ENCODE data around the gene PRLR. TPM values are rescaled to one million over a fixed set of nuclear protein-coding genes. Genes with fewer than 3 reads are reported as not detected.

The PRLR gene
- total RNA-seq, 1 experiment from 2014 or later, result 2.5 TPM

DNA sequence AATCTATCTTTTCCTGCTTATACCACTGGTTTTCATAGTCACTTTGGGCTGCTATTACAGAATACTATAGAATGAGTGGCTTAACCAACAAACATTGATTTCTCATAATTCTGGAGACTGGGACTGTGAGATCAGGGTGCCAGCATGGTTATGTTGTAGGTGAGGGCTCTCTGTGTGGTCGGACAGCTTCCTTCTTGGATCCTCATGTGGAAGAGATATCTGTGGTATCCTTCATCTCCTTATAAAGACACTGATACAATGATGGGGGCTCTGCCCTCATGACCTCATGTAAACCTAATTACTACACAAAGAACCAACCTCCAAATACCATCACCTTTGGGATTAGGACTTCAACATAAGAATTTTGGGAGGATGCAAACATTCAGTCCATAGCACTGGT is 13.9 kb upstream of the PRLR start:
- no peak overlapping the region for H3K56ac ChIP-seq (ENCODE audit: insufficient read length, low read depth, low read length)
- no peaks in the 10 kb centered on the region for H3K27me3 Mint-ChIP-seq (ENCODE audit: low read depth)
- no peak overlapping the region for H3K14ac ChIP-seq (ENCODE audit: insufficient read depth, low read length)
- no peaks in the 10 kb centered on the region for H3K23me2 ChIP-seq (ENCODE audit: insufficient read length, low read depth, low read length, poor library complexity, severe bottlenecking)
- no peak overlapping the region for H3K4me3 Mint-ChIP-seq
- H3K4me1 ChIP-seq (ENCODE audit: insufficient read depth, low read length), result 0 out of 2 replicates have a peak, but pooled peaks cover 4% of the 10 kb centered on the region
- H2BK5ac ChIP-seq (ENCODE audit: insufficient read length, low read length), result no peak overlapping the region
- H2BK12ac ChIP-seq (ENCODE audit: insufficient read length, low read depth, low read length), result no peak overlapping the region
- no peak overlapping the region for H4K8ac ChIP-seq (replicated peaks; ENCODE audit: insufficient read length, low read depth, low read length)
- H2BK120ac ChIP-seq (ENCODE audit: low read depth, low read length, poor library complexity, severe bottlenecking), result no peak overlapping the region
- no peaks in the 10 kb centered on the region for H3K9me3 ChIP-seq (ENCODE audit: control insufficient read depth, low read depth, low read length)
- TF ChIP-seq, protein P1, sequence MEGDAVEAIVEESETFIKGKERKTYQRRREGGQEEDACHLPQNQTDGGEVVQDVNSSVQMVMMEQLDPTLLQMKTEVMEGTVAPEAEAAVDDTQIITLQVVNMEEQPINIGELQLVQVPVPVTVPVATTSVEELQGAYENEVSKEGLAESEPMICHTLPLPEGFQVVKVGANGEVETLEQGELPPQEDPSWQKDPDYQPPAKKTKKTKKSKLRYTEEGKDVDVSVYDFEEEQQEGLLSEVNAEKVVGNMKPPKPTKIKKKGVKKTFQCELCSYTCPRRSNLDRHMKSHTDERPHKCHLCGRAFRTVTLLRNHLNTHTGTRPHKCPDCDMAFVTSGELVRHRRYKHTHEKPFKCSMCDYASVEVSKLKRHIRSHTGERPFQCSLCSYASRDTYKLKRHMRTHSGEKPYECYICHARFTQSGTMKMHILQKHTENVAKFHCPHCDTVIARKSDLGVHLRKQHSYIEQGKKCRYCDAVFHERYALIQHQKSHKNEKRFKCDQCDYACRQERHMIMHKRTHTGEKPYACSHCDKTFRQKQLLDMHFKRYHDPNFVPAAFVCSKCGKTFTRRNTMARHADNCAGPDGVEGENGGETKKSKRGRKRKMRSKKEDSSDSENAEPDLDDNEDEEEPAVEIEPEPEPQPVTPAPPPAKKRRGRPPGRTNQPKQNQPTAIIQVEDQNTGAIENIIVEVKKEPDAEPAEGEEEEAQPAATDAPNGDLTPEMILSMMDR (conservative IDR thresholded peaks at IDR 0.05), result no peak
- no peak overlapping the region for H3T11ph ChIP-seq (ENCODE audit: low read length)
- no peaks in the 10 kb centered on the region for H3K79me1 ChIP-seq (ENCODE audit: insufficient read depth, low read depth, low read length, poor library complexity, severe bottlenecking)
- peaks cover 25 to 31% of the 10 kb centered on the region in 2 experiments for H3K4me1 Mint-ChIP-seq
- H3K36me3 Mint-ChIP-seq (ENCODE audit: insufficient read depth in 1 of 3, low read depth in 3 of 3), result peaks cover 0 to 7% (median under 1%) of the 10 kb centered on the region in 3 experiments; a peak in 4 of 7 replicates
- DNase-seq, result no peak
- no peak overlapping the region for H2AK5ac ChIP-seq (ENCODE audit: insufficient read length, low read length)
- H2BK20ac ChIP-seq (ENCODE audit: low read depth, low read length, poor library complexity, severe bottlenecking), result no peak overlapping the region
- H3K79me2 ChIP-seq (ENCODE audit: insufficient read depth, low read length), result no peaks in the 10 kb centered on the region
- H3K4ac ChIP-seq (ENCODE audit: low read depth, low read length), result no peak overlapping the region
- no peak overlapping the region for H4K5ac ChIP-seq (ENCODE audit: insufficient read length, low read depth, low read length)
- H3K9ac ChIP-seq (ENCODE audit: extremely low read depth, insufficient read length, low read length), result no peak overlapping the region
- no CpG with 5 or more reads among the region's 1 CpG for WGBS (ENCODE audit: extremely low coverage, insufficient read length, low lambda C conversion rate)
- no peak overlapping the region for H3K4me2 ChIP-seq (ENCODE audit: insufficient read depth, insufficient read length, low read length)
- H4K91ac ChIP-seq (ENCODE audit: insufficient read length, low read depth, low read length), result no peak overlapping the region
- H3K27ac Mint-ChIP-seq, result no peak overlapping the region
- H3K27me3 ChIP-seq (ENCODE audit: insufficient read depth, low read length), result no peaks in the 10 kb centered on the region
- no peak overlapping the region for H2AFZ ChIP-seq (ENCODE audit: low read length)
- no peak overlapping the region for H2BK15ac ChIP-seq (ENCODE audit: low read depth, low read length)
- H4K20me1 ChIP-seq (ENCODE audit: control insufficient read depth, insufficient read depth, insufficient read length), result no peaks in the 10 kb centered on the region
- peaks cover 1 to 4% of the 10 kb centered on the region in 2 experiments; a peak in 3 of 5 replicates for H3K9me3 Mint-ChIP-seq
- H3K23ac ChIP-seq (ENCODE audit: insufficient read length, low read depth, low read length), result no peak overlapping the region
- no peak overlapping the region for H3K18ac ChIP-seq (ENCODE audit: insufficient read length, low read depth, low read length)
- H3K27ac ChIP-seq (ENCODE audit: insufficient read length, low read depth, low read length), result no peak overlapping the region
